Measurements from ENCODE around the gene SPAG4. TPM values are rescaled to one million over a fixed set of nuclear protein-coding genes. Genes with fewer than 3 reads are reported as not detected.

SPAG4 gene
- total RNA-seq, 1 donor from 2014 or later, result 2.2 TPM

DNA sequence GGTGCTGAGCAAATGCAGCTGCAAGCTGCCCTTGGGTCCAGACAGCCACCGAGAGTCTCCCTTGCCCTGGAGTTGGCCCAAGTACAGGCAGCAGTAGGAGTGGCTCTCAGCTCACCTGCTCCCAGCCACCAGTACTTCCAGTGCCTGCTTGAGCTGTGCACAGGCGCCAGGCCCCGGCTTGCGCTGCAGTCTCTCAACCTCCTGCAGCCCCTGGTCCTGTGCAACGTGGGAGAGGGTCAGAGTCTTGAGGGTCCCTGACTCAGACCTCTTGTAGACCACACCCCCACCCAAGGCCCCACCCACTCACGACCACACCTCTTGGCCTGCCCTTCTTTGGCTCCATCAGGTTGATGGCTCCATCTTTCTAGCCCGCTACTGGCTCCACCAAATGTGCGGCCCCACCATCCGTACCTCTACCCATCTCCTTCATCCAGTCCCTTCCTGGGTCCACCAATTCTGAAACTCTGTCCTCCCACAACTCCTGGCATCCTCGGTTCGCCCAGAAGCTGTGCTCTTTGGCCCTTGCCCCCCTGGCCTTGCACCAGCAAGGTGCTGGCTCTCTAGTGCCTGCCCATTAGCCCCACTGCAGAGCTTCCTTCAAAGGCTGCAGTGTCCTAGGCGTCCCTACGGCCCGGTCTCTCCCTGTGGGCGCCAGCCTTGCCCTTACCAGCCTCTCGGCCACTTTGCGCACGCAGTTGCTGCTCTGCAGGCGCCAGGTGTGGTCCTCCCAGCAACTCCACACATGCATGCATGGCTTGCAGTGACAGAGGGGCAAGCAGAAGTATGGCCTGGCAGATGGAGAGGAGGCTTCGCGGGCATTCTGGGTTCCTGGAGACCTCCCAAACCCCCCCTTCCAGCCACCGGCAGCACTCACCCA, 16.5 kb upstream of the SPAG4 start:
- DNase-seq (ENCODE audit: low spot score), result peak; percentile 77

DNA sequence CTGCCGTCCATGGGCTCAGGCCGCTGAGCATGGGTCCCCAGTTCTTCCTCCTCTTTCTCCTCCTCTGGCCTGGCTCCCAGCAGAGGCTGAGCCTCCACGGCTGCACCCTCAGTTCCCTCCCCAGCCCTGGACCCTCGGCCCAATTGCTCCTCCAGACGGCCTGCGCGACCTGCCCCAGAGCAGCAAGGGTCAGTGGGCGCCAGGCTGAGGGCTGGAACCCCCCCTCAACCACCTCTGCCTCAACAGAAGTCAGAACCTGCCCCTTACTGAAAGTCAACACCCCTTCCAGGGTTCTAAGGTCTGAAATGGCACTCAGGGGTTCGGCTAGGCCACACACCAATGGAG, 15.9 kb upstream of the SPAG4 start:
- no peak for DNase-seq (ENCODE audit: low spot score)

DNA sequence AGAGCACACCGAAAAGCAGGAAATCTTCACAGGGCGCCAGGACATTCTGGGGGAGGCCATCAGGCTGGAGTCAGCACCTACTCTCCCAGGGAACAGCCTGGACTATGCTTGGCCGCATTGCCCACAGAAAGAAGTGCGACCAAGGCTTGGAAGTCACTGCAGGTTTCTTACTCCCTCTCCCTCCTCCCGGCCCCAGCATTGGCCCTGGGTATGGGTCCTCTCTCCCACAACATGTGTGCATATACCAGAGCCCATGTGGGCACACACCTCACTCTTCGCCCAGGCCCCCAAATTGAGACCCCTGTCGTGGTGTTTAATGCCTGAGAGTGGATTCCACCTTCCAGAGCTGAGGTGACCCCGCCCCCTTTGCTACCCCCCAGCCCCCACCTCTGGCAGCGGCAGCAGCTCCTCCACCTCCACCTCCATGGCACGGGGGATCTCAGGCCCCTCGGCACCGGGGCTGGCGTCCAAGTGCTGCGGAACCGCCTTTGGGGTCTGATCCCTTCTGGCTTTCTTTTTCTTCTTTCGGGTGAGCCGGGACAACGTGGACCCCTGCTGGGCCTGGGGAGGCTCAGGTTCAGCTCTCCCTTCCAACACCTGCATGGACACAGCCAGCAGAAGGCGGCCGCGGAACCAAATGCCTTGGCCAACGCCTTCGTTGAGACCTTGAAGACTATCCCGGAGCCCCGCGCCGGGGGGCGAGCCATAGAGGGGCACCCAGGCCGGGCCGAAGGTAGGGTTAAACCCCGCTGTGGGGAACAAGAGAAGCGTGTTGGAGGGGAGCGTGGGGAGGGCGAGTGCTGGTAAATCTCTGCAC, 15.2 kb upstream of the SPAG4 start:
- no peak for DNase-seq (ENCODE audit: low spot score)

DNA sequence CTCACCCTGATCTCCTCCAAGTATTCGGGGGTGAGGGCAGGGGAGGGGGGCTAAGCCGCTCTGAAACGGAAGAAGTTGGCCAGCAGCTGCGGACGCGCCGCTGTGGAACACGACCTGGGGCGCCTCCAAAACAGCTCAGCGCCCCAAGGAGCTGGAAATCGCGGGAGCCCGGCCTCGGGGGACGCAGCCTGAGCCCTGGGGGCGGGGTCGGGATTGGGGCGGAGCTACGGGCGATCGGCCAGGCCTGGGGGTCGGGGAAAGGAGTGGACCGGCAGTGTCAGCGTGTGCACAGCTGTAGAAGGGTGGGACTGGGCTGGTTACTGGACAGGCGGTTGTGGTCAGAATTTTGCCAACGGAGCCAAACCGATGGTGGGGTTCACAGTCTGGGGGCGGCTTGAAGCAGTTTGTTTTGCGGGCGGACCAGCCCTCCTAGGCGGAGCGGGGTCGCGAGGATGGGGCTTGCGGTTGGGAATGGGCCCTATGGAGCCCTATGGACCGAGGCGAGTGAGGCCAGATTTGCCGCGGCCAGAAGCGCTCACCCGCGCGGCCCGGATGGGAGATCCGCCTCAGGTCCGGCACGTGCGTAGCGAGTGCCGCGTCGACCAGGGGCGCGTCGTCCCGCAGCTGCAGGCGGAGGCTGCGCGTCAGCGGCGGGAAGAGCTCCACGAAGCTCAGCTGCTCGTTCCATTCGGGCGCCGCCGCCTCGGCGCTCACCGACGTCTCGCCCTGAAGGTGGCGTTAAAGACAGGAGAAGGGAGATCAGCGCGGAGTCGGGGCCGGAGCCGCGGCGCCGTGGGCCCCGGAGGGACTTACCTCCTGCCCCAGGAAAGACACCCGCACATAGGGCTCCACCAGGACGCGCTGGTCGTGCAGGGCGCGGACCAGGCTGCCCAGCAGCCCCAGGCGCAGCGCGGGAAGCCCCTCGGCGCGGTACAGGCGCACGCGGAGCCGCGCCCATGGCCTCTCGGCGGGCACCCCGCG, 14.3 kb upstream of the SPAG4 start:
- no peak for DNase-seq (ENCODE audit: low spot score)

DNA sequence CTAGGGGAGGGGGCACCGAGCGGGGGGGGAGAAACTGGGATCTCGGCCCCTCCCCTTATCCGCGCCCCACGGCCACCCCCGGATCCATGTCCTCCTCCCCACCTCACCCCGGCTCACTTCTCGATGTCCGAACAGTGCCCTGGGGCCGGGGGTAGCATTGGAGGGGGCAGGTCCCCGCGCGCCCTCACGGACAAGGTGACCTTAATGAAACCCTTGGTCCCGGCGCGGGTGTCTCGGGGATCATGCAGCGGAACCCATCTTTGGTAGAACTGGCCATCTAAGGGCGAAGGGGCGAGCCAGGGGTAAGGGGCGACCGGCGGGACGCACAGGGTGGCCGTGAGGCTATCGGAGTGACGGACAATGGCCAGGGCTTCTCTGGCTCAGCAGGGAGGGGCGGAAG, 13.6 kb upstream of the SPAG4 start:
- no peak for DNase-seq (ENCODE audit: low spot score)

DNA sequence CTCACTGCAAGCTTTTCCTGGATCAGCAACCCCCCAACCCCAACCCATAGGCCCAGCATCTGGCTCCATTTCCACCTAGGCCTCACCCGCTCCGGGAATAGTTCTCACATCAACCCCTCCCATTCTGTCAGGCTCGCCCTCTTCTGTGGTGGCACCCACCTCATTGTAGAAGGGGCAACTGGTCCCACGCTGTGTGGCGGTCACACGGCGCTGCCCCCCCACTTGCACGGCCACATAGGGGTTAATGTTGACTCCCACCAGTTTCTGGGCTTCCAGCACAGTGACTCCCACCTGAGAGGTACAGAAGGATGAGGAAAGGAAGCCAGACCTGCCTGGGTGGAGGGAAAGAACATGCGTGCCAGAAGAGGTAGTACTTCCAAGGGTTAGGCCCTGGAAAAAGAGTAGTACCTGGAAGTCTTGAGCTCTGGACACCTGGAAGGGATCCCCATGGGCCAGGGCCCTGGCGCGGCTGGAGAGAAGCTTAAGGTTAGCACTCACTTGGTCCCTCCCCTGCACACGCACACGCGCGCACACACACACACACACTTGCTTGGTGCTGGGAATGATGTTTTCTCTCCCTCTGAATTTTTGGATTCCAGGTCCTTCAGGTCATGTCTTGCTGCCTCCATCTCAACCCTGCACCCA, 12.7 kb upstream of the SPAG4 start:
- DNase-seq (ENCODE audit: low spot score), result no peak

DNA sequence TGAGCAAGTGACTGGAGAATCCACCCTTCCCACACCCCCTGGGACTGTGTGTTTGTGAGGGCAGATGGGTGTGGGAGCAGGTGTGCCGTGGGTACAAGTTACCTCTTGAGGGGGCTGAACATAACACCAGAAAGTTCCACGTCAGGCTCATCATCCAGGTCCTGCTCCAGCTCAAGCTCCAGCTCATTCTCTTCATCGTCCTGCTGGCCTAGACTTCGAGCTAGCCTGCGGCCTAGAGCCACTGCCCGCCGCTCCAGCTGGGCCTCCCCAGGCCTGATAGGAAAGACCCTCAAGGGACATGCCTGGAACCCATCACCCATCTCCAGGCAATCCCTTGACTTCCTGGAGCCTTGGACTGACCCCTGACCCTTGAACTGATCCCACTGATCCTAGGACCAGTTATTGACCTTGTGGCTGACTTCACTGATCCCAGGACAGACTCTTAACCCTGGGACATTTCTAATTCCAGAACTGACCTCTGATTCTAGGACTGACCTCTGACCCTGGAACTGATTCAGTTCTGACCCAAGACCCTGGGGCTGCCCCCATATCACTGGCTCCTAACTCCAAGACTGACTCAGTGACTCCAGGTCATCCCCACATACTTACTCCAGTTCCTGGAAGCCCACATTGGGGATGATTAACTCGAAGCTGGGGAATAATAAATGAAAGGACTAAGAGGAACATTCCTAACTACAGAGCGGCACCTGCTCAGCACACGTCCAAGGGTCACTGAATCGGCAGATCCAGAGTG, 11.8 kb upstream of the SPAG4 start:
- DNase-seq (ENCODE audit: low spot score), result peak; percentile 68

DNA sequence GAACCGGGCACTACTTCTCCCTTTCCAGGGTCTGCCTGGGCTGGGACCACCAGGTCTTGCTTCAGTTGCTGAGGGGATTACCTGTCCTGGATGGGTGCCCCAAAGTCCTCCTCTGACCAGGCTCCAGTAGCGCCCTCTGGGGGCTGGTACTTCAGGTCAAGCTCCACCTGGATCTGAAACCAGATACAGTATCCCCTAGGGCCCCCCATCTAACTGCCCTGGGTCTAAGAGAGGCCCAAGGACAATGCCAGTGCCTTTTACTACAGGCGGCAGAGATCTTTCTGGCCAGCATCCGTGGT, 11.2 kb upstream of the SPAG4 start:
- DNase-seq (ENCODE audit: low spot score), result peak; percentile 64

DNA sequence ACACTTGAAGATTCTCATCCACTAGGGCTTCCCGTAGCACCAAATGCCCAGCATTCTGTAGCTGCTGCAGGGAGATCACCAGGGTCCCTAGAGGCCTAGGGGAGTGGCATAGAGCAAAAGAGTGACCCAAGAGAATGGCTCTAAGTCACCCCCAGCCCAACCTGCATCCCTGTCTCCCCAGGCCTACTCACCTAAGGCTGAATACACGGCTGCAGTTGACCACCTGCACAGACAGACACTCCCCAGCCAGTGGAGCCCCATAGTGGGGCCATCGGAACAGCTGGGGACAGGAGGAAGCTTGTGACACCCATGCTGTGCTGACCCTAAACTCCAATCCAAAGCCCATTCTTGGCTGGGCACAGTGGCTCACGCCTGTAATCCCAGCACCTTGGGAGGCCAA, 9.5 kb upstream of the SPAG4 start:
- DNase-seq (ENCODE audit: low spot score), result peak; percentile 62

DNA sequence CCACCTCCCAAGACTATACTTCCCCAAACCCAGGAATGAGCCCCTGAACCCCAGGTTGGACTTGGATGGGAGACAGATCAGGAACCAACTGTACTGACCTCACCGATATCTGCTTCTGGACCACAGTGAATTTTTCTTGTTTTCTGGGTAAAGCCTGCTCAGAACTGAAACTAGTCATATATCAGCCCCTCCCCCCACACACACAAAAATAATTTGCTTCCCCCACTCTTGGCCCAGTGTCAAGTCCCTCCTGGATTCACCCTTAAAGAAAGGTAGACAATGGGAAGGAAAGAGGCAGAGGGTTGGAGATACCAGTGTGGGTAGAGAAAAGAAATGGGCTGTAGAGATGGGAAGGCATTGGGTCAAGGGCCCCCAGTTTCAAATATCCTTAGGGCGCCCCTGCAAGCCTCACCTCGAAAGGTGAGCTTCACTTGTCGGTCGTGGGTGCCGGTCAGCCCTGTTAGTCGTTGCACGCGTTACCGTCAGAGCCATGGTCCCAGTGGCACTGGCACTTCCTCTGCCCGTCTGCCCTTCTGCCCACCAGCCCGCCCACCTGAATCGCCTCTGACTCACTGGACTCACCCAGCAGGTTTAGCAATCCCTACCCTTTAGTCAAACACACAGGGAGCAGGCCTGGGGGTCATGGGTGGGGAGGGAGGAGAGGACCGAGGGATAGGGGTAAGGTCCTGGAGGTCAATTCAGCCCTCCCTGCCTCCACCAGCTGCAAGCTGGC, 8.5 kb upstream of the SPAG4 start:
- no peak for DNase-seq (ENCODE audit: low spot score)

DNA sequence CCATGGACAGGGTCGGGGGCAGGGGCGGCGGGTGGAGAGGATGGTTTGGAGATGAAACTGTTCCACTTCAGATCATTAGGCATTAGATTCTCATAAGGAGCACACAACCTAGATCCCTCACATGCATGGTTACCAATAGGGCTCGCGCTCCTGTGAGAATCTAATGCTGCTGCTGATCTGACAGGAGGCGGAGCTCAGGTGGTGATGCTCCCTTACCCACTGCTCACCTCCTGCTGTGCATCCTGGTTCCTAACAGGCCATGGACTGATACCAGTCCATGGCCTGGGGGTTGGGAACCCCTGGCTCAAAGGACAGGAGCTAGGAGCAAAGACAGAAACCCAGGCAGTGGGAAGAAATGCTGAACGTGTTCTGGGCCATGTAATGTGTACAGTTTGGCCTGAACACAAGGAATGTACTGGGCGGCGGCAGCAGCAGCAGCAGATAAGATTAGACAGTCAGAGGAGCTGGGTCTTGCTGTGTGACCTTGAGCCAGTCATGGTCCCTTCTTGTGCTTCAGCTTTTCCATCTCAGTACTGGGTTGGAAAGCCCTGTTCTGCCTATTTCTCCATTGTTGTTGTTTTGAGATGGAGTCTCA, 4.7 kb upstream of the SPAG4 start:
- DNase-seq (ENCODE audit: low spot score), result no peak

DNA sequence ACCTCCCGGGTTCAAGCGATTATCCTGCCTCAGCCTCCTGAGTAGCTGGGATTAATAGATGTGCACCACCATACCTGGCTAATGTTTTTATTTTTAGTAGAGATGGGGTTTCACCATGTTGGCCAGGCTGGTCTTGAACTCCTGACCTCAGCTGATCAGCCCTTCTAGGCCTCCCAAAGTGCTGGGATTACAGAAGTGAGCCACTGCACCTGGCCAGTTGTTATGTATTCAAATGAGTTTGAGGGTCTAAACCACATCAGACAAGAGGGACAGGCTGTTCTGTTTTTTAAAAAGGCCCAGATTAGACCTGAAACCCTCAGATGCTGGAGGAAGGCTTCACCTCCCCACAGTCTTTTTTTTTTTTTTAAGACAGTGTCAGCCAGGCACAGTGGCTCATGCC, 4.1 kb upstream of the SPAG4 start:
- no peak for DNase-seq (ENCODE audit: low spot score)

DNA sequence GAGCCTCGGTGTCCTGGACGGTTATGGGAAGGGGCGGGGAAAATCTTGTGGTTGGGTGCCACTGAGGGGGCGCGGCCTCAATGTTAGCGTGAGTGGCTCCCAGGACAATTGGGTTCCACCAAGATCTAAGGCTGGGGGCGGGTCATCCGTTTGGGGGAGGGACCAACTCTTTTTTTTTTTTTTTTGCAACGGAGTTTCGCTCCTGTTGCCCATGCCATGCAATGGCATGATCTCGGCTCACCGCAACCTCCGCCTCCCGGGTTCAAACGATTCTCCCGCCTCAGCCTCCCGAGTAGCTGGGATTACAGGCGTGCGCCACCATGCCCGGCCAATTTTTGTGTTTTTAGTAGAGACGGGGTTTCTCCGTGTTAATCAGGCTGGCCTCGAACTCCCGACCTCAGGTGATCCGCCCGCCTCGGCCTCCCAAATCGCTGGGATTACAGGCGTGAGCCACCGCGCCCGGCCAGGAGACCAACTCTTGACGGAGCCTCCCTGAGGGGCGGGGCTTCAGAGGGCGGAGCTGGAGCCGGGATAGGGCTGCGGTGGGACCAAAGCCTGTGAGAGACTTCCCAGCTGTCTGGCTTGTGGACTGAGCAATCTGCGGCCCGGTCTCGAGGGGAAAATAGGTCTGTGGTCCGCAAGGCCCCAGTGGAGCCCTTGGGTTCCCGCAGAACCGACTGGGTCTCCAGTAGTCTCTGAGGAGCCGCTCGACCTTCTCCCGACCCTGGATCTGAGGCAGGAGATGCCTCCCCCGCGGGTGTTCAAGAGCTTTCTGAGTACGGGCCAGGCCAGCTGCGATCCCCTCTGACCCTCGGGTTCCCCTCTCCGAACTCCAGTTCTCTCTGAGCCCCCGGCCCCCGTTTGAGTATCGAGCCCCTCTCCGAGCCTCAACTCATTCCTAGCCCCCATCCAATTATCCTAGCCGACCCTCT, 1.1 kb downstream of the SPAG4 start:
- DNase-seq (ENCODE audit: low spot score), result peak; percentile 95

DNA sequence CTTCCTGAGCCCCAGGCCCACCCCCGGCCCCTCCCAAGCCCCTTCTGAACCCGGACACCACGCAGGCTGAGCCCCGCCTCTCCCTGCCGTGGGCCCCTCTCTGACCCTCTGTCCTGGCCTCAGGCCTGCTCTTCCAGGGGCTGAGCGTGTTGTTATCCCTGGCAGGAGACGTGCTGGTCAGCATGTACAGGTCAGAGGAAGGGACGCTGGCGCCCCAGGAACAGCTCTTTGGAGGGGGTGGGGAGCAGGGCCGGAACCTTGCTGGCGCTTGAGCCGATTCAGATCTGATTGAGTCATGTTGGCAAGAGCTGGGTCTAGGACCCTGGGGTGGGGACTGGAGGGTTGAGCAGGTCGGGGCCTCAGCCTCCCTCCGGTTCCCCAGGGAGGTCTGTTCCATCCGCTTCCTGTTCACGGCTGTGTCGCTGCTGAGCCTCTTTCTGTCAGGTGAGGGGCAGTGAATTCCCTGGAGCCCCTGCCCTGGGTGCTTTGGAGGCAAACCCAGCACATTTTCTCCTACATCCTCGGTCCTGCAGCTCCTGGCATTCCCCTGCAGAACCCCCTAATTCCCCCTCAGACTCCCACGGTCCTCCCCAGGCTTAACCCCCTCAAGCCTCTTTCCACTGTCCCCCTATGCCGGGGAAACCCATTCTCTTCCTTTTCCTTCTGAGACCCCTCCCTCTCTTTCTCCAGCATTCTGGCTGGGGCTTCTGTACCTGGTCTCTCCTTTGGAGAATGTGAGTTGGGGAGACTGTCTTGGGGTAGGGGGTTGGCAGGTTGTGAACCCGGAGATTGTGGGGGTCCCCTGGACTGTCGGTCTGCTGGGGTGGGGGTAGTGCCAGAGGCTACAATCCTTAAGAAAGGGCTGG, 2.0 kb downstream of the SPAG4 start:
- peak; percentile 94 for DNase-seq (ENCODE audit: low spot score)

DNA sequence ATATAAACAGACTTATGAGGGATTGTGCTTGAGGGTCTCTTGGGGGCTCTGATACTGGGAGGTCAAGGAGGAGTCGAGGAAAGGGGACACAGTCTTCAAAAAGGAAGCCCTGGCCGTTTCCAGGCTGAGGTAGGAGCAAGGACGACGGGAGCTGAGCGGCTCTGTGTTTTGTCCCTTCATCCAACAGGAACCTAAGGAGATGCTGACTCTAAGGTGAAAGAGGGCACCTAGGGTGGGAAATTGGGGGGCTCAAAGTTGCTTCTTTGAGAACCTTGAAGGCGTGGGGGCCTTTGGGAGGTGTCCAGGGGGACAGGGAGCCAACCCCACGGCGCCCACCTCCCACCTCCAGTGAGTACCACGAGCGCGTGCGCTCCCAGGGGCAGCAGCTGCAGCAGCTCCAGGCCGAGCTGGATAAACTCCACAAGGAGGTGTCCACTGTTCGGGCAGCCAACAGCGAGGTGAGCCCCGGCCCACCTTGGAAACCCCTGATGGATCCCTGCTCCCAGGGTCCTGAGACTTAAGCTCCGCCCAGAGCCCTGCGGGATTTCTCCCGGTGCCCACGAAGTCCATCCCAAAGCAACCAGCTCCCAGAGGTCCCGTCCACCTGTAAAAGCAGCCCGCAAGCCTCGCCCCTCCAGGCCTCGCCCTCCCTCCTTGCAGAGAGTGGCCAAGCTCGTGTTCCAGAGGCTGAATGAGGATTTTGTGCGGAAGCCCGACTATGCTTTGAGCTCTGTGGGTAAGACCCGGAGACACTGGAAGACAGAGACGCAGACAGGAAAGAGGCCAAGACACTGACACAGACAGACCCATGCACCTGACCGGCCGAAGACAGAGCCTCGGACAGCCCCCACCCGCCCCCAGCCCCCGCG, 2.9 kb downstream of the SPAG4 start:
- DNase-seq (ENCODE audit: low spot score), result no peak
